Measurements from ENCODE around the gene PAM.

- TF ChIP-seq CTCF (conservative IDR thresholded peaks at IDR 0.05; ENCODE audit: low read depth, low read length) (no peak), EZH2 (IDR thresholded peaks at IDR 0.05; ENCODE audit: borderline replicate concordance, low read depth, low read length, poor library complexity, severe bottlenecking) (no peak)
Observed at GRCh38 chr5:102767862-102768261, 12.8 kb downstream of the PAM start.

Data from A673 (cell line).